C4-2B (cell line): ENCODE data around the gene RBX1.

Experiments used
- ZFX ChIP-seq: fragments of 450-650 bp; IDR thresholded peaks from 2 replicates; pipeline ENCODE4 v1.6.1; 2017
- TF ChIP-seq, protein P1 (sequence below): fragments of 450-650 bp; conservative IDR thresholded peaks from 2 replicates; pipeline ENCODE4 v1.5.1; 2017; ENCODE audit warnings: mild to moderate bottlenecking

DNA sequence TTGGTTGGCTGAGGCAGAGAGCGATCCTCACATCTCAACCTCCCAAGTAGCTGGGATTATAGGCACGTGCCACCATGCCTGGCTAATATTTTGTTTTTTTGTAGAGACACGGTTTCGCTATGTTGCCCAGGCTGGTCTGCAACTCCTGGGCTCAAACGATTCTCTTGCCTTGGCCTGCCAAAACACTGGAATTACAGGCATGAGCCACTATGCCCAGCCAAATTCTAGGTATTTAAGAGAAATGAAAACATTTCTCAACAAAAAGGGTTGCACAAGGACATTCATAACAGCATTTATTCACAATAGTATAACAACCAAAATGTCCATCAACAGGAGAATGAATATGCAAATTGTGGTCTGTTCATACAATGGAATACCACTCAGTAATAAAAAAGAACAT is 31.7 kb upstream of the RBX1 start:
- TF ChIP-seq, protein P1, sequence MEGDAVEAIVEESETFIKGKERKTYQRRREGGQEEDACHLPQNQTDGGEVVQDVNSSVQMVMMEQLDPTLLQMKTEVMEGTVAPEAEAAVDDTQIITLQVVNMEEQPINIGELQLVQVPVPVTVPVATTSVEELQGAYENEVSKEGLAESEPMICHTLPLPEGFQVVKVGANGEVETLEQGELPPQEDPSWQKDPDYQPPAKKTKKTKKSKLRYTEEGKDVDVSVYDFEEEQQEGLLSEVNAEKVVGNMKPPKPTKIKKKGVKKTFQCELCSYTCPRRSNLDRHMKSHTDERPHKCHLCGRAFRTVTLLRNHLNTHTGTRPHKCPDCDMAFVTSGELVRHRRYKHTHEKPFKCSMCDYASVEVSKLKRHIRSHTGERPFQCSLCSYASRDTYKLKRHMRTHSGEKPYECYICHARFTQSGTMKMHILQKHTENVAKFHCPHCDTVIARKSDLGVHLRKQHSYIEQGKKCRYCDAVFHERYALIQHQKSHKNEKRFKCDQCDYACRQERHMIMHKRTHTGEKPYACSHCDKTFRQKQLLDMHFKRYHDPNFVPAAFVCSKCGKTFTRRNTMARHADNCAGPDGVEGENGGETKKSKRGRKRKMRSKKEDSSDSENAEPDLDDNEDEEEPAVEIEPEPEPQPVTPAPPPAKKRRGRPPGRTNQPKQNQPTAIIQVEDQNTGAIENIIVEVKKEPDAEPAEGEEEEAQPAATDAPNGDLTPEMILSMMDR: no peak
- no peak for TF ChIP-seq ZFX
